Sigmoid colon (tissue), 3 donors: Measurements from ENCODE around the gene DNMT1.

Source experiments
- POLR2A ChIP-seq, 2 donors: fragments of 450-650 bp; IDR thresholded peaks; one replicate each; pipeline ENCODE4 v1.6.1; 2016; ENCODE audit warnings: antibody characterized with exemption in 2 of 2, mild to moderate bottlenecking in 2 of 2, moderate library complexity in 2 of 2
- TF ChIP-seq, protein P1 (sequence below), 4 experiments: fragments of 450-650 bp in 3 of 4; fragments of 200-600 bp in 1 of 4; IDR thresholded peaks; one replicate each; pipeline ENCODE4 v1.5.1; 2016 to 2019; ENCODE audit warnings: antibody characterized with exemption in 4 of 4, mild to moderate bottlenecking in 3 of 4, moderate library complexity in 2 of 4

DNA sequence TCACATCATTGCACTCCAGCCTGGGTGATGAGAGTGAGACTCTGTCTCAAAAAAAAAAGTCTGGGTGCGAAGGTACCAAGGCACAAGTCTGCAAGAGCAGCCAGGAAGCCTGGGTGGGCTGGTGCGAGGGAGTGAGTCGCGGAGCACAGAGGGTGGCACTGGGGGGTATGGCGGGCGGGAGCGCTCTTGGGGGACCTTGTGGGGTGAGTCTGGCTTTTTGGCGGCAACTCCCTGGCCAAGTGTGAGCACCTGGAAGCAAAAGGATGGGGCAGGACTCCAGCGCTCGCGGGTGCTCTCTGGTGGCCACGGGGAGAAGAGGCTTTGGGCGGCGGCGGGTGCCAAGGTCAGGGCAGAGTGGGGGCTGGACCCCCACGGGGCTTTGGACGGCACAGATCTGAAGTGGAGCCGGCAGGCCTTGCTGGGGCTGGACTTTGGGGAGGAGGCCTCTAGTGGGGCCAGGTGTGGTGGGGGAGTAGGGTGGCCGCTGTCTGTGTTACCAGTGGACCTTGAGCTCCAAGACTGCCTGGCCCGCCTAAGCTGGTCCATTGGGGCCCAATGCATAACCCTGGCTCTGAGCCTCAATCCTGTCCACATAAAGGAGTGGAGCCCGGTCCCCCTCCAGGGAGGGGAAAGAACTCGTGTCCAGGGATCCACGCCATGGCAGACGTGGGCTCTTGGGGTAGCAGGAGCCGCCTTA lies 81.7 kb downstream of the DNMT1 start:
- no peak for TF ChIP-seq POLR2A (IDR thresholded peaks at IDR 0.05)
- TF ChIP-seq, protein P1, sequence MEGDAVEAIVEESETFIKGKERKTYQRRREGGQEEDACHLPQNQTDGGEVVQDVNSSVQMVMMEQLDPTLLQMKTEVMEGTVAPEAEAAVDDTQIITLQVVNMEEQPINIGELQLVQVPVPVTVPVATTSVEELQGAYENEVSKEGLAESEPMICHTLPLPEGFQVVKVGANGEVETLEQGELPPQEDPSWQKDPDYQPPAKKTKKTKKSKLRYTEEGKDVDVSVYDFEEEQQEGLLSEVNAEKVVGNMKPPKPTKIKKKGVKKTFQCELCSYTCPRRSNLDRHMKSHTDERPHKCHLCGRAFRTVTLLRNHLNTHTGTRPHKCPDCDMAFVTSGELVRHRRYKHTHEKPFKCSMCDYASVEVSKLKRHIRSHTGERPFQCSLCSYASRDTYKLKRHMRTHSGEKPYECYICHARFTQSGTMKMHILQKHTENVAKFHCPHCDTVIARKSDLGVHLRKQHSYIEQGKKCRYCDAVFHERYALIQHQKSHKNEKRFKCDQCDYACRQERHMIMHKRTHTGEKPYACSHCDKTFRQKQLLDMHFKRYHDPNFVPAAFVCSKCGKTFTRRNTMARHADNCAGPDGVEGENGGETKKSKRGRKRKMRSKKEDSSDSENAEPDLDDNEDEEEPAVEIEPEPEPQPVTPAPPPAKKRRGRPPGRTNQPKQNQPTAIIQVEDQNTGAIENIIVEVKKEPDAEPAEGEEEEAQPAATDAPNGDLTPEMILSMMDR (IDR thresholded peaks at IDR 0.05), result peak in 3 of 4 experiments; percentile 44 to 50 (median 44)
